ENCODE data around the gene CASP6.

The CASP6 gene

GRCh38 chr4:109713500-109713899 lies 10.3 kb upstream of the CASP6 start:
- no peak for DNase-seq
- no peaks in the 10 kb centered on the region for H3K36me3 ChIP-seq (replicated peaks)
- TF ChIP-seq CTCF (IDR thresholded peaks at IDR 0.05; ENCODE audit: low read depth, low read length, missing control alignments), result no peak
- H3K27ac ChIP-seq, result no peak overlapping the region
- no peak overlapping the region for H3K4me3 ChIP-seq (ENCODE audit: low read depth, low read length)
- no peaks in the 10 kb centered on the region for H3K27me3 ChIP-seq (replicated peaks)
- in situ Hi-C loops (cut with HindIII; ENCODE audit: low pct_ligation_motif_present, low sequenced_read_pairs), result no loop called here

GRCh38 chr4:109708990-109709389 lies 5.7 kb upstream of the CASP6 start:
- Histone ChIP-seq H3K27me3 (replicated peaks) (no peaks in the 10 kb centered on the region), H3K27ac (no peak overlapping the region), H3K36me3 (replicated peaks) (no peaks in the 10 kb centered on the region), H3K4me3 (ENCODE audit: low read depth, low read length) (no peak overlapping the region)
- no peak for DNase-seq
- in situ Hi-C loops (cut with HindIII; ENCODE audit: low pct_ligation_motif_present, low sequenced_read_pairs), result no loop called here
- TF ChIP-seq CTCF (IDR thresholded peaks at IDR 0.05; ENCODE audit: low read depth, low read length, missing control alignments), result no peak

GRCh38 chr4:109708435-109708834 lies 5.2 kb upstream of the CASP6 start:
- Histone ChIP-seq H3K27me3 (replicated peaks) (no peaks in the 10 kb centered on the region), H3K27ac (no peak overlapping the region), H3K36me3 (replicated peaks) (no peaks in the 10 kb centered on the region), H3K4me3 (ENCODE audit: low read depth, low read length) (no peak overlapping the region)
- in situ Hi-C loops (cut with HindIII; ENCODE audit: low pct_ligation_motif_present, low sequenced_read_pairs), result no loop called here
- no peak for TF ChIP-seq CTCF (IDR thresholded peaks at IDR 0.05; ENCODE audit: low read depth, low read length, missing control alignments)
- no peak for DNase-seq

GRCh38 chr4:109703664-109704361 lies 568 bp upstream of the CASP6 start:
- Histone ChIP-seq H3K4me3 (ENCODE audit: low read depth, low read length) (peak overlapping the region; percentile 90), H3K36me3 (replicated peaks) (no peaks in the 10 kb centered on the region), H3K27ac (no peak overlapping the region), H3K27me3 (replicated peaks) (no peaks in the 10 kb centered on the region)
- DNase-seq, result peak; percentile 1
- no peak for TF ChIP-seq CTCF (IDR thresholded peaks at IDR 0.05; ENCODE audit: low read depth, low read length, missing control alignments)
- in situ Hi-C loops (cut with HindIII; ENCODE audit: low pct_ligation_motif_present, low sequenced_read_pairs), result no loop called here

GRCh38 chr4:109701566-109702410 lies 1.5 kb downstream of the CASP6 start:
- Histone ChIP-seq H3K36me3 (replicated peaks) (no peaks in the 10 kb centered on the region), H3K27ac (peak overlapping the region; percentile 56), H3K4me3 (ENCODE audit: low read depth, low read length) (peak overlapping the region; percentile 90), H3K27me3 (replicated peaks) (no peaks in the 10 kb centered on the region)
- no peak for TF ChIP-seq CTCF (IDR thresholded peaks at IDR 0.05; ENCODE audit: low read depth, low read length, missing control alignments)
- in situ Hi-C loops (cut with HindIII; ENCODE audit: low pct_ligation_motif_present, low sequenced_read_pairs), result no loop called here
- no peak for DNase-seq

Measured in brain microvascular endothelial cell (primary cell).